Measurements from ENCODE around the gene RIMBP2. TPM values are rescaled to one million over a fixed set of nuclear protein-coding genes. Genes with fewer than 3 reads are reported as not detected.

The RIMBP2 gene
- total RNA-seq, 1 experiment from 2014 or later = not detected

DNA sequence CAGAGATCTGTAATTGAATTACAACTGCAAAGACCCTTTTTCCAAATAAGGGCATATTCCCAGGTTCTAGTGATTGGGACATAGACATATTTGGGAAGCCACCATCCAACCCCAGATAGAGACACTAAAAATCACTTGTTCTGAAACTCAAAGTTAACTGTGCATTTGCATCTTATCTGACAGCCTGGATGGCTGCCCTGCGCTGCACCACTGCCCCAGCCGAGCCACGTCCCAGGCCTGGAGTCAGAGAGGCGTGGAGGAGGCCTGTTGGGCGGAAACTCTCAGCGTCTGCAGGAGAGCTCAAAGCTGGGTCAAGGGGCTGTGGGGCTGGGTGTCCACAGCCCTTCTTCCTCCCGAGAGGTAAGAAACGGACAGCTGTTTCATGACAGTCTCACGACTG lies 124.4 kb downstream of the RIMBP2 start:
- H3K4me1 Mint-ChIP-seq (ENCODE audit: low read depth, unreplicated experiment) = no peaks in the 10 kb centered on the region
- Histone ChIP-seq H3K4me1 (no peaks in the 10 kb centered on the region), H3K36me3 (ENCODE audit: control insufficient read depth, insufficient read depth, low read length) (no peaks in the 10 kb centered on the region), H3K4me3 (ENCODE audit: low read depth, low read length) (no peak overlapping the region), H3K27me3 (replicated peaks; ENCODE audit: control insufficient read depth, insufficient read depth, low read length) (no peaks in the 10 kb centered on the region), H3K9me3 (no peaks in the 10 kb centered on the region)
- TF ChIP-seq, protein P1, sequence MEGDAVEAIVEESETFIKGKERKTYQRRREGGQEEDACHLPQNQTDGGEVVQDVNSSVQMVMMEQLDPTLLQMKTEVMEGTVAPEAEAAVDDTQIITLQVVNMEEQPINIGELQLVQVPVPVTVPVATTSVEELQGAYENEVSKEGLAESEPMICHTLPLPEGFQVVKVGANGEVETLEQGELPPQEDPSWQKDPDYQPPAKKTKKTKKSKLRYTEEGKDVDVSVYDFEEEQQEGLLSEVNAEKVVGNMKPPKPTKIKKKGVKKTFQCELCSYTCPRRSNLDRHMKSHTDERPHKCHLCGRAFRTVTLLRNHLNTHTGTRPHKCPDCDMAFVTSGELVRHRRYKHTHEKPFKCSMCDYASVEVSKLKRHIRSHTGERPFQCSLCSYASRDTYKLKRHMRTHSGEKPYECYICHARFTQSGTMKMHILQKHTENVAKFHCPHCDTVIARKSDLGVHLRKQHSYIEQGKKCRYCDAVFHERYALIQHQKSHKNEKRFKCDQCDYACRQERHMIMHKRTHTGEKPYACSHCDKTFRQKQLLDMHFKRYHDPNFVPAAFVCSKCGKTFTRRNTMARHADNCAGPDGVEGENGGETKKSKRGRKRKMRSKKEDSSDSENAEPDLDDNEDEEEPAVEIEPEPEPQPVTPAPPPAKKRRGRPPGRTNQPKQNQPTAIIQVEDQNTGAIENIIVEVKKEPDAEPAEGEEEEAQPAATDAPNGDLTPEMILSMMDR (IDR thresholded peaks at IDR 0.05; ENCODE audit: insufficient read depth in 1 of 2, low read depth in 1 of 2, low read length in 1 of 2, severe bottlenecking in 1 of 2, unreplicated experiment in 1 of 2) = no peak
- intact Hi-C loops (cut with micrococcal nuclease; ENCODE audit: unreplicated experiment) = no loop called here
- H3K27ac Mint-ChIP-seq (ENCODE audit: unreplicated experiment) = no peak overlapping the region
- CTCF ChIA-PET = no interaction called here
- no TSS peak for BruUV-seq (replicated peaks)
- POLR2A ChIA-PET = no interaction called here
- no peaks in the 10 kb centered on the region for H3K9me3 Mint-ChIP-seq (ENCODE audit: unreplicated experiment)
- no peak overlapping the region for H3K4me3 Mint-ChIP-seq (ENCODE audit: unreplicated experiment)
- no peak for DNase-seq
- peaks cover 4% of the 10 kb centered on the region for H3K27me3 Mint-ChIP-seq (ENCODE audit: insufficient read depth, unreplicated experiment)
- H3K36me3 Mint-ChIP-seq (ENCODE audit: insufficient read depth, unreplicated experiment) = no peaks in the 10 kb centered on the region

- no peaks in the 10 kb centered on the region for H3K9me3 Mint-ChIP-seq (ENCODE audit: unreplicated experiment)
- BruUV-seq (replicated peaks) = no TSS peak
- intact Hi-C loops (cut with micrococcal nuclease; ENCODE audit: unreplicated experiment) = no loop called here
These were observed 125.4 kb downstream of the RIMBP2 start for GRCh38 chr12:130590685-130591084.

DNA sequence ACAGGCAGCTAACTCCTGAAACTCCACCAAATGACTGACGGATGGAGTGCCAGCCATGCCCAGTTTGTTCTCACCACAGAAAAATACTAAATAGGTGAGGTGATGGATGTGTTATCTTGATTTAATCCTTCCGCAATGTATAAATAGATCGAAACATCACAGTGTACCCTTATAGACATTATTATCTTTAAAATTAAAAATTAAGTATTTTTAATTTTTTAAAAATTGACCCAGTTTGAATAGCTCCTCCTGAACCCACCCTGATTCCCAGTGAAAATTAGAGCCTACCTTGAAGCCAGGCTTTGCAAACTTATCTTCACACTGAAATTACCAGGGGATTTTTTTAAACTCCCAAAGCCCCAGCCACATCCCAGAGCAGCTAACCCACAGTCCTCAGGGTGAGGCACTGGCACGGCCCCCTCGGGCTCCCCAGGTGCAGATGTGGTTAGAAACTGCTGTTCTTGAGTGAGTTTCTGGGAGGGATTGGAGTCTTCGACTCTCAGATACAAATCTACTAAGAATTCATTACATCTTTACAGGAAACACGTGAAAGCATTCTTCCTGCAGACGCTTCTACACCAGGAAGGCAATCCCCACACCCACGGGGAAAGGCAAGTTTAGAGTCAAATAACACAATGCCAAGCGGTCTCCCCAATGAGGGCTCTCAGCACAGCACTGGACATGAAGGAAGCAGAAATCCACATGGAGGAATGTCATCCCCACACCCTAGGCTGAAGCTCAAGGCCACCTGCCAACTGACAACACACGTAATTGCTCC lies 126.4 kb downstream of the RIMBP2 start:
- no peak overlapping the region for H3K27ac Mint-ChIP-seq (ENCODE audit: unreplicated experiment)
- TF ChIP-seq, protein P1 (IDR thresholded peaks at IDR 0.05; ENCODE audit: insufficient read depth in 1 of 2, low read depth in 1 of 2, low read length in 1 of 2, severe bottlenecking in 1 of 2, unreplicated experiment in 1 of 2) = no peak
- Histone ChIP-seq H3K27me3 (replicated peaks; ENCODE audit: control insufficient read depth, insufficient read depth, low read length) (no peaks in the 10 kb centered on the region), H3K4me1 (no peaks in the 10 kb centered on the region), H3K4me3 (ENCODE audit: low read depth, low read length) (no peak overlapping the region), H3K9me3 (no peaks in the 10 kb centered on the region), H3K36me3 (ENCODE audit: control insufficient read depth, insufficient read depth, low read length) (no peaks in the 10 kb centered on the region)
- H3K27me3 Mint-ChIP-seq (ENCODE audit: insufficient read depth, unreplicated experiment) = peaks cover 4% of the 10 kb centered on the region
- no peaks in the 10 kb centered on the region for H3K4me1 Mint-ChIP-seq (ENCODE audit: low read depth, unreplicated experiment)
- no TSS peak for BruUV-seq (replicated peaks)
- intact Hi-C loops (cut with micrococcal nuclease; ENCODE audit: unreplicated experiment) = no loop called here
- H3K36me3 Mint-ChIP-seq (ENCODE audit: insufficient read depth, unreplicated experiment) = no peaks in the 10 kb centered on the region
- POLR2A ChIA-PET = no interaction called here
- no peak overlapping the region for H3K4me3 Mint-ChIP-seq (ENCODE audit: unreplicated experiment)
- CTCF ChIA-PET = no interaction called here
- no peaks in the 10 kb centered on the region for H3K9me3 Mint-ChIP-seq (ENCODE audit: unreplicated experiment)
- DNase-seq = no peak

More at GRCh38 chr12:130590685-130591084, 125.4 kb downstream of the RIMBP2 start:
- Mint-ChIP-seq H3K27me3 (ENCODE audit: insufficient read depth, unreplicated experiment) (peaks cover 4% of the 10 kb centered on the region), H3K27ac (ENCODE audit: unreplicated experiment) (no peak overlapping the region), H3K4me1 (ENCODE audit: low read depth, unreplicated experiment) (no peaks in the 10 kb centered on the region), H3K4me3 (ENCODE audit: unreplicated experiment) (no peak overlapping the region), H3K36me3 (ENCODE audit: insufficient read depth, unreplicated experiment) (no peaks in the 10 kb centered on the region)
- Histone ChIP-seq H3K36me3 (ENCODE audit: control insufficient read depth, insufficient read depth, low read length) (no peaks in the 10 kb centered on the region), H3K4me3 (ENCODE audit: low read depth, low read length) (no peak overlapping the region), H3K27me3 (replicated peaks; ENCODE audit: control insufficient read depth, insufficient read depth, low read length) (no peaks in the 10 kb centered on the region), H3K4me1 (no peaks in the 10 kb centered on the region), H3K9me3 (no peaks in the 10 kb centered on the region)
- TF ChIP-seq, protein P1 (IDR thresholded peaks at IDR 0.05; ENCODE audit: insufficient read depth in 1 of 2, low read depth in 1 of 2, low read length in 1 of 2, severe bottlenecking in 1 of 2, unreplicated experiment in 1 of 2) = no peak
- ChIA-PET CTCF (no interaction called here), POLR2A (no interaction called here)
- DNase-seq = no peak

All from Caco-2 (cell line).